Mucosa of descending colon (tissue), 3 donors: ENCODE measurements around the gene IL15. TPM values are rescaled to one million over a fixed set of nuclear protein-coding genes. Genes with fewer than 3 reads are reported as not detected.

Experiments
- ATAC-seq: fragments of 200-7000 bp; cut with Tn5 transposase; one replicate; pipeline ENCODE4 v1.9.1; 2020; ENCODE audit warnings: mild to moderate bottlenecking, moderate library complexity
- DNase-seq, 3 donors: peaks; one replicate each; pipeline ENCODE4 v3.0.0-alpha.2; 2020
- H3K36me3 ChIP-seq: fragments of 200-600 bp; one replicate; pipeline ENCODE4 v1.8.0; 2021; ENCODE audit warnings: low read depth, mild to moderate bottlenecking
- H3K4me1 ChIP-seq: fragments of 200-600 bp; one replicate; pipeline ENCODE4 v1.8.0; 2021; ENCODE audit warnings: low read depth, mild to moderate bottlenecking
- H3K4me3 ChIP-seq: fragments of 200-600 bp; one replicate; pipeline ENCODE4 v1.8.0; 2021; ENCODE audit warnings: mild to moderate bottlenecking
- H3K9me3 ChIP-seq: fragments of 200-600 bp; one replicate; pipeline ENCODE4 v1.8.0; 2021; ENCODE audit warnings: mild to moderate bottlenecking
- CTCF ChIP-seq: fragments of 200-600 bp; IDR thresholded peaks from one replicate; pipeline ENCODE4 v1.8.0; 2022; ENCODE audit warnings: antibody characterized with exemption, mild to moderate bottlenecking
- intact Hi-C, 2 donors: fragments of 100-400 bp; cut with DNase I in 1 of 2; cut with micrococcal nuclease in 1 of 2; formaldehyde crosslinking; loops; one replicate each; pipeline versions ENCODE4 v1.11.0 to v1.11.1; 2022; cut with DNase I, micrococcal nuclease
- total RNA-seq, 3 donors: library from RNA; stranded (reverse); fragmentation: NEBNext Ultra II Directional in 2 of 3; extraction: Animal tissue kit (Norgen Biotek cat#: 25700) in 2 of 3; gene quantifications; one replicate each; pipeline versions ENCODE4 v1.2.1 to v1.2.4, GENCODE V29; 2021 to 2023
- donor health status: DM: no; HTN: no; CAD: no; lungs with moderate emphysema.
- donor health status: DM: no; HTN: no; CAD: no.
- donor health status: DM: no; HTN: yes; CAD: no.

IL15 gene
- total RNA-seq, 3 donors from 2014 or later = 6.7 to 12.4 (median 7.2) TPM

DNA sequence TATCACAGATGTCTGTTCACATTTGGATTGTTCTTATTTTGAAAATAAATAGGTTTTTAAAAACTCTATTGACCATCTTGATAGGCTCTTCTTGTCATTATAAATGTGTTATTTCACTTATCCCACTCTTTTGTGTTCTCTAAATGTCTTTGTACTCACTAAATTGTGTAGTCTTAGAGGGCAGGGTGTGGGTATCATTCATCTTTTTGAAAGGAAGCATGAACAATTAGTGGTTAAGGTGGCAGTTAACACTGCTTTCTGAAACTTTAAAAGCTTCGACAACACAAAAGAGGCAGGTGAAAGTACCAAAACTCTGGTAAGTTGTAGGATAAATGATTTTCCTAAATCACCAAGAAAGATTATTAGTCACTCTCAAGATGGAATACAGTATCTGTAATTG lies 83.2 kb downstream of the IL15 start:
- TF ChIP-seq CTCF = no peak
- Histone ChIP-seq H3K36me3 (no peaks in the 10 kb centered on the region), H3K4me1 (no peaks in the 10 kb centered on the region), H3K4me3 (no peak overlapping the region), H3K9me3 (peaks cover 5% of the 10 kb centered on the region)
- no peak for DNase-seq
- ATAC-seq = no peak
- intact Hi-C loops = no loop called here

GRCh38 chr4:141721174-141721573 lies 84.8 kb downstream of the IL15 start:
- Histone ChIP-seq H3K4me3 (no peak overlapping the region), H3K9me3 (peaks cover 5% of the 10 kb centered on the region), H3K4me1 (no peaks in the 10 kb centered on the region), H3K36me3 (no peaks in the 10 kb centered on the region)
- intact Hi-C loops = no loop called here
- DNase-seq (no peak), ATAC-seq (no peak)
- no peak for TF ChIP-seq CTCF

GRCh38 chr4:141724646-141725045 lies 88.3 kb downstream of the IL15 start:
- H3K4me3 ChIP-seq = no peak overlapping the region
- no peaks in the 10 kb centered on the region for H3K36me3 ChIP-seq
- ATAC-seq = no peak
- H3K4me1 ChIP-seq = no peaks in the 10 kb centered on the region
- H3K9me3 ChIP-seq = no peaks in the 10 kb centered on the region
- no peak for TF ChIP-seq CTCF
- intact Hi-C loops = no loop called here
- no peak for DNase-seq

GRCh38 chr4:141727420-141727819 lies 91.0 kb downstream of the IL15 start:
- Histone ChIP-seq H3K4me3 (no peak overlapping the region), H3K36me3 (no peaks in the 10 kb centered on the region), H3K9me3 (no peaks in the 10 kb centered on the region), H3K4me1 (no peaks in the 10 kb centered on the region)
- TF ChIP-seq CTCF = no peak
- no peak for DNase-seq
- intact Hi-C loops = no loop called here
- no peak for ATAC-seq

- intact Hi-C loops = no loop called here
These were observed 94.4 kb downstream of the IL15 start for GRCh38 chr4:141730805-141731204.

More at GRCh38 chr4:141730805-141731204, 94.4 kb downstream of the IL15 start:
- H3K36me3 ChIP-seq = no peaks in the 10 kb centered on the region
- no peaks in the 10 kb centered on the region for H3K4me1 ChIP-seq
- ATAC-seq (no peak), DNase-seq (no peak)
- H3K4me3 ChIP-seq = no peak overlapping the region
- no peak for TF ChIP-seq CTCF
- no peaks in the 10 kb centered on the region for H3K9me3 ChIP-seq
